UCSD-AML1 (cell line): ENCODE data around the gene DNAJC5G.
A peak's percentile ranks its signal among the peaks of the same experiment; 100 is the strongest.
"Not testable (repeated sequence)": the region's sequence is repeated elsewhere in the genome, so short reads cannot be mapped to it uniquely, and the experiment has no call there.

Experiments used
- DNase-seq: peaks from one replicate; lab custom pipeline; 2025; ENCODE audit not compliant: unreplicated experiment; lab: John Stamatoyannopoulos, UW

The DNAJC5G gene

DNA sequence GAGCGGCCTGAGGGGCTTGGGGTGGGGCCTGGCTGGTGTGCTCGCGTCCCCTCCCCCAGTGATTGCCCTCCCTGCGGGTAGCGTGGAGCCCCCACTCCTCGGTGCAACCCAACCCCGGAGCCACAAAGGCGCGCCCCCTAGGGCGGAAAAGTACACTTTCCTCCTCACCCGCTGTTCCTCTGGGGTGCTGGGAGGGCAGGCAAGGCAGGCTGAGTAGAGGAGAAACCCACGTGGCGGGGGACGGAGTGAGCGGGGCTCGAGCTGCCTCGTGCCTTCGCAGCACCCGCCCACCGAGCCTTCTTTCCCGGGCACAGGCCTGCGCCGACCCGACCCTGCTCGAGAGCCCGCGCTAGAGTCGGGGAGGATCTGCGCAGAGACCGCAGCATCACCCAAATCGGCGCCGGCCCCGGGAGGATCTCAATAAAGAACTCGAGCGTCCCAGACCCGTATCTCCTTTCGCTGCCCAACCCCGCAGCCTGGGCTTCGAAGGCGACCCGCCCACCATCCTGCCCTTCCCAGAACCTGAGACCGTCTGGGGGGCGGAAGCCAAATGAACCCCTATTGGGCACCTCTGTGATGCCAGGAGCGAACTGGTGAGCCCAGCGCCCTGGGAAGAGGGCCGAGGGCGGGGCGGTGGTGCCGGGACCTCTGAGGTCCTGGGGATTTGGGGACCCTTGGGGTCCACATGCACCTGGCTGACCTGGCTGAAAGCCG is 31.5 kb downstream of the DNAJC5G start:
- DNase-seq = no peak

DNA sequence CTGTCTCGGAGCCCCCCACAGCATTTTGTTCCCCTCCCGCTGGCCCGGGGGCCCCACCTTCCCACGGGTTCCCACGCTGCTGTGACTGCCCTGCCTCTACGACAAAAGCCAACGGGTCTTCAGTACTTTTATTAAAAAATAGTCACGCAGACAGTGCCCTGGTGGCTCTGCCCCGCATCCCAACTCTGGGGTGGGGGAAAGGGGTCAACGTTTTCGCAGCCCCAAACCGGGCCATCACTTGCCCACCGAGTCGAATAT is 32.0 kb downstream of the DNAJC5G start:
- DNase-seq = no peak

DNA sequence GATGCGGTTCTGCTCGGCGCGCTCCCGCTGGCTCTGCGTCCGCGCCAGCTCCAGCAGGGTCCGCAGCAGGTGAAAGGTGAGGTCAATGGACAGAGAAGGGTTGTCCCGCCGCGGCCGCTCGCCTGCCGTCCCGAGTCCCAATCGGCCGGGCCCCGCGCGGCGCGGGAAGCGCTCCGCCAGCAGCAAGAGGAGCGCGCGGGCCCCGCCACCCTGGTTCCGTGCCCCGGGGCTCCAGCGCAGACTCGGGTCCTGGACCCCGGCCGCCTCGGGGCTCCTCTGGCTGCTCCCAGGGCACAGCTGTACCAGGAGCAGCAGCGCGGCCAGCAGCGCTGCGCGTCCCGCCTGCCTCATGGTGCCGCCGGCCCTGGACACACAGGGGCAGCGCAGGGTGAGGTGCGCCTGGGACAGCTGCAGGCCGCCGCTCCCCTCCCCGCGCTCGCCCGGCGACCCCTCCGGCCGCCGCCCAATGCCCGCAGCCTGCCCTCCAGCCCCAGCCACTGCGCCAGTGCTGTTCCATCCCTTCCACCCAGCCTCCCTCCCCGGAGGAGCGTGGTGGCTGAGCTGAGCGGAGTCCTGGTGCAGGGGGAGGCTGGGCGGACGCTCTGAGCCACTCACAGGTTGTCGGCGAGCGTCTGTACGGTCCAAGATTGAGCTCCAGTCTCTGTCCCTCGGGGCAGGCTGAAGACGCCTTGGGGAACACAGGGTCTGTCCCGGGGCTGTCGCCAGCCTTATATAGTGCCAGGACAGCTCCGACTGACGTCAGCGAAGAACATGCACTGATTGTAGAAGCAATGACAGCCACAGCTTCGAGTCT is 32.5 kb downstream of the DNAJC5G start:
- no peak for DNase-seq

DNA sequence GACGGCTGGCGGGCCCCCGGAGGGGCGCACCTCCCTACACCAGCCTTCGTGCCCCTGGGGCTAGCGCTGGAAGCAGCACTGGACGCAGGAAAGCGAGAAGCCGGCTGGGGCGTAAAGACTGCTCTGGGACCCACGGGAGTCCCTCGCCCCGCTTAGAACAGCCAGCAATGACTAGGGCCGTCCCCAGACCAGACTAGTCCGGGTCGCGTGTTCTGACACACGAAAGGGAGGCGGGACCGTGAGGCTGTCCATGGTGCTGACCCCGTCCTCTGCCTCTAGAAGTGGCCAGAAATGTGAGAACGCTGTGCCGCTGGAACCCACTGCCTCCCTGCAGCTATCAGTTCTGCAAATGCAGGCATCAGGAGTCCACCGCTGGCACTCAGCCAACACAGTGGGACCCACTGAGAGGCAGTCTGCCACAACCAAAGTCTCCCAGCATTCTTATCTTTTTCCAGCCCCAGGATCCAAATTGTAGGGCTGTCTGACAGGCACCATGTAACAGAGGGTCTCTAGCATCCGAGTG is 33.2 kb downstream of the DNAJC5G start, which contains the start of gene UCN:
Gene UCN, minus strand, starts transcription at position 87 of the 523 bp plus-strand sequence. CDS start 550 bp downstream, outside the sequence.
- no peak for DNase-seq

DNA sequence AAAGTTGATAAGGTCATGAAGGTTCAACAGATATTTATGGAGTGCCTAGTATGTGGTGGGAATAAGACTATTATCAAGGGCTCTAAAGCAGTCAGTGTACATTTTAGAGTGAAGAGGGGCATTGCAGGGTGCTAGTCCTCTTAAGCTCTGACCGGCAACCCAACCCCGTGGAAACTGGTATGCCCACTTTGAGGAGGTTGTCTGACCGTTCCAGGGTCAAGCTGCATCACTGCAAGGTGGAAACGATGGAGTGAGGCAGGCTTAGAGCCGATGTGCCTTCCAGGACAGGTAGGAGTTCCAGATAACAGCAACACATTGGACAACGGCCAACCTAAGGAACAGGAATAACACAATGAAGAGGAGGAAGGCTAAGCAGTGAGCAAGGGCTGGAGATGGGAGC is 34.4 kb downstream of the DNAJC5G start:
- DNase-seq = no peak

DNA sequence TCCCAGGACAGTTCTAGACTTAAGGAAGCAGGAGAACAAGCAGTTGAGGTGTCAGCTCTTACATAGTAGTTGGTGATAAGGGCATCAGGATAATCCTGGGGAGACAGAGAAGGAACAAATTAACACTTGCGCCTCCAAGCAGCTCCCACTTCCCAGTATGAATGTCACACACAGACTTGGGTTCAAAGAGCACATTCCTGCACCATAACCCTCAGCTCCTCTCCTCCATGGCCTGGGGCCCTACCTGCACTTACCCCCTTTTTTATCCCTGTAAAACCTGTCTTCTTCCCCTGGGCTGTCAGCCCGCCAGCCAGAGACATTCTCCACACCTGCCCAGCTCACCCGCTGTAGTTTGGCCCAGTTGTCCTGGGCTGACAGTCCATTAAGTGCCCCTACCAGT is 36.9 kb downstream of the DNAJC5G start:
- DNase-seq = no peak

DNA sequence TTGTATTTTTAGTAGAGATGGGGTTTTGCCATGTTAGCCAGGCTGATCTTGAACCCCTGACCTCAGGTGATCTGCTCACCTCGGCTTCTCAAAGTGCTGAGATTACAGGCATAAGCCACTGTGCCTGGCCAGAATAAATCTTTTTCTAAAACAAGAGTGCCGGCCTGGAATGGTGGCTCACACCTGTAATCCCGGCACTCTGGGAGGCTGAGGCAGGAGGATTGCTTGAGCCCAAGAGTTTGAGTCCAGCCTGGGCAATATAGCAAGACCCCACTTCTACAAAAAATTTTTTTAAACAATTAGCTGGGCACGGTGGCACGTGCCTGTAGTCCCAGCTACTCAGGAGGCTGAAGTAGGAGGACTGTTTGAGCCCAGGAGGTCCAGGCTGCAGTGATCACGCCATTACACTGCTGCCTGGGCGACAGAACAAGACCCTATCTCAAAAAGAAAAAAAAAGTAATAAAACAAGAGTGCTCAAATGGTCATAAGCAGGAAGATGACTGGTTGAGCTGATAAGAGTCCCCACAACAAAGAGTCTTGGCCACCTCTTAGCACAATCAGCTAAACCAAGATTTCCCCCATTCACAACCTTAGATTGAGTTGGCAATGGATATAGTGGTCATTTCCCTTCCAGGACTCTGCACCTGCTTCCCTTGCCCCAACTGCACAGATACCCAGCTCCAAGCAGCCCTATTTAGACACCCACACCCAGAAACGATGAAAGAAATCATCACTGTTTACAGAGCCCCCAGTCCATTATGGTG is 38.8 kb downstream of the DNAJC5G start:
- no peak for DNase-seq

DNA sequence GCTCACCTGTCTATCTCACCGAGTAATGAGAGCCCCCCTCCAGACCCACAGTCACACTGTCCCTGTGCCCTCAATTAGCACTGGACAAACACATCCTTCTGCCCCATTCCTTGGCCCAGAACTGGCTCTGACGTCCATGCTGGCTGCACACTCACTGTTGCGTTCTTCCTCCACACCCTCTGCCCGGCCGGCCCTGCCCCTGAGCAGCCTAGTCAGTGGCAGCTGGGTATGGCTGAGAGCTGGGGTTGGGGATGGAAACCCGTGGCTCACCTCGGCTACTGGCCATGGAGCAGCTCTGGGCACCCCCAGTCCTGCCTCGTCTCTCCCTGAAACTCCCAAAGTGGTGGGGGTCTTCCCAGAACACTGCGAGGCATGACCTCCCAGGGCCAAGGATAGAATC is 39.5 kb downstream of the DNAJC5G start:
- DNase-seq = no peak

DNA sequence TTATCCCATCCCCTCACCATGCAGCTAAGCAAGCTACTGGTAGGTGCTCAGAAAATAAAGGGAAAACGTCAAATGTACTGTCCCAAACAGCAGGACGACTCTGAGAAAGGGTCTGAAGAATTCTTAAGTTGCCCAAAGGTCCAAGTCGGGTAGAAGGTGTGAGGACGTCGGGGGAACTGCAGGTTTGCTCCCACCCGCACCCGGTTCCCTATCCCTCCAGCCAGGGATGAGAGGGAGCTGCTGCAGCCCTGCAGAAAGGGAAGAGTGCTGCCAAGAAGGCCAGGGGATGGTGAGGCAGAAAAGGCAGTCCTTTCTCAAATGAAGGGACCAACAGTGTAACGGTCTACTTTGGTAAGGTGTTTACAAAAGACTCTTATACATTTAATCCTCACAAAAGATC is 39.9 kb downstream of the DNAJC5G start:
- DNase-seq = no peak

DNA sequence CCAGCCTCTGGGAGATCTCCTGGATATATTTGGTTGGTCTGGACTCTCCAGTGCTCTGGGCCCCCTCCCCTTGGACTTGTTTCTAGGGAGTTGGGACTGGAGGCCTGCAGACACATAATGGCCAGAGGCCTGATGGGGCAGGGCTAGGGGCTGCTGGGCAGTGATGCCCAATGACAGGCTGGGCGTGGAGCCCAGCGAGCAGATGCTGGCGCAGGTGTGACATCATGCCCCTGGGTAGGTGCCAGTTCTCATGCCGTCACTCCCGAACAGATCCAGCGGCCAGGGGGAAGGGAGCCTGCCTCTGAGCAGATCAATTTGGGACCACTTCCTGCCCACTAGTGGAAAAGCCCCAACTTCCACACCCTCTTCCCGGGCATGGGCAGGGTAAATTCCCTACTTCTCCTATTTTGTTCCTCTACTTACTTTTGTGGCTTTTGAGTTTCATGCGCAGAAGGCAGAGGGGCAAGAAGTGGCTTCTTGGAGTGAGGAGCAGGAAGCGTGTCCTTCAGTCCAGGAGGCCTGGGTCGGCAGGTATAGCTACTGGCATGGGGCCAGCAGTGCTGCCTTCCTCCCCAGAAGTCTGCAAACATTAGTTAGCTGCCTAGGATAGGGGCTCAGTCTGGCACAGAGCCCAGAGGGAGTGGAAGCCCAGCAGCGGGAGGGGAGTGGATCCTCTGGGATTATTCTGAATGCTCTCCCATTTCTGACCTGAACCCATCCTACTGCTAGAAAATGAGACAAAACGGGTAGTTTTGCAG is 41.6 kb downstream of the DNAJC5G start:
- no peak for DNase-seq

DNA sequence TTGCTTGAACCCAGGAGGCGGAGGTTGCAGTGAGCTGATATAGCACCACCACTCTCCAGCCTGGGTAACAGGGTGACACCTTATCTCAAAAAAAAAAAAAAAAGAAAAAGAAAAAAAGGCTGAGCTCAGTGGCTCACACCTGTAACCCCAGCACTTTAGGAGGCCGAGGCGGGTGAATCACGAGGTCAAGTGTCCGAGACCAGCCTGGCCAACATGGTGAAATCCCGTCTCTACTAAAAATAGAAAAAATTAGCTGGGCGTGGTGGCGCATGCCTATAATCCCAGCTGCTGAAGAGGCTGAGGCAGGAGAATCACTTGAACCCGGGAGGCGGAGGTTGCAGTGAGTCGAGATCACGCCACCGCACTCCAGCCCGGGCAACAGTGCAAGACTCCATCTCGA is 44.6 kb downstream of the DNAJC5G start:
- not testable (repeated sequence) for DNase-seq

DNA sequence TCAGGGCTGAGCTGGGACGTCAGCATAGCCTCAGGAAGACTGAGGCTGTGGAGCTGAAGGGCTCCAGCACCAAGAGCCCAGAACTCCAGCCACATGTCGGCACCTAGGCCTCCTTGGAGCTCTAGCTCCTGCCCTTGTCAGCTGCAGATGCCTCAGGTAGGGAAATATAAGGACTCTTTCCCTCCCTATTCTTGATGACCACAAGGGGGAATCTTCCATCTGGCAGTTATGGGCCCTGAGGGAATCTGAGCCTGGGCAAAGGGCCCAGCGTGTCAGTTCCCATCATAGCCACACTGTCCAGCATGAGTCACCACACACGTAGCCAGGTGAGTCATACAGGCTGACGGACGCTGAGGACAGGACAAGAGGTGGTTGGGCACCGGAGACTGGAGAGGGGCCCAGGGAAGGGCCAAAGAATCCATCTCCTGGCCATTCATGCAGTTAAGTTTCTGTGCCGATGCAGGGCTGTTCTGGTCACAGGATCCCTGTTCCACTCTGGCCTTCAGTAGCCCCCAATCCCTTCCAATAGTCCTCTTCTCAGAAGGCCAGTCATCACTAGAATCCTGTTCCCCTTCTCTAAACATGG is 45.8 kb downstream of the DNAJC5G start:
- no peak for DNase-seq

DNA sequence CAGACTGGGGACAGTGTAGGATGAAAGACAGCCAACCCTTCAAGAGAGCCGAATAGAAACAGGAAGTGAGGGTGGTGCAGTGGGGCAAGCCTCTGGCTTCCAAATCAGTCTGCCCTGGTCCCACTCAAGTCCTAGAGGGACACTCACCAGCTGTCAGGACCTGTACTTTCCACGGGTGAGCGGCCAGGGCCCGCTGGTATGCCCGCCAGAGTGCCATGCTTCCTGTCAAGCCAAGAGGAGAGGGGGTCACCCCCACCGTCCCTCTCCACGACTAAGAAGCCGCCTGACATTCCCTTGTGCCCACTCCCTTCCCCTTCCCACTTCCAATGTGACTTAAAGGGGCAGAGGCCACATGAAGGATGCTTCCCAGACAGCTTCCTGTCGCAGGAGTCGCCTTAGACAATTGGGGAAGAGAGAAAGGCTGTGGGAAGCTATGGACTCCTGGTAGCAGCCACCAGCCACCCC is 47.1 kb downstream of the DNAJC5G start:
- no peak for DNase-seq

DNA sequence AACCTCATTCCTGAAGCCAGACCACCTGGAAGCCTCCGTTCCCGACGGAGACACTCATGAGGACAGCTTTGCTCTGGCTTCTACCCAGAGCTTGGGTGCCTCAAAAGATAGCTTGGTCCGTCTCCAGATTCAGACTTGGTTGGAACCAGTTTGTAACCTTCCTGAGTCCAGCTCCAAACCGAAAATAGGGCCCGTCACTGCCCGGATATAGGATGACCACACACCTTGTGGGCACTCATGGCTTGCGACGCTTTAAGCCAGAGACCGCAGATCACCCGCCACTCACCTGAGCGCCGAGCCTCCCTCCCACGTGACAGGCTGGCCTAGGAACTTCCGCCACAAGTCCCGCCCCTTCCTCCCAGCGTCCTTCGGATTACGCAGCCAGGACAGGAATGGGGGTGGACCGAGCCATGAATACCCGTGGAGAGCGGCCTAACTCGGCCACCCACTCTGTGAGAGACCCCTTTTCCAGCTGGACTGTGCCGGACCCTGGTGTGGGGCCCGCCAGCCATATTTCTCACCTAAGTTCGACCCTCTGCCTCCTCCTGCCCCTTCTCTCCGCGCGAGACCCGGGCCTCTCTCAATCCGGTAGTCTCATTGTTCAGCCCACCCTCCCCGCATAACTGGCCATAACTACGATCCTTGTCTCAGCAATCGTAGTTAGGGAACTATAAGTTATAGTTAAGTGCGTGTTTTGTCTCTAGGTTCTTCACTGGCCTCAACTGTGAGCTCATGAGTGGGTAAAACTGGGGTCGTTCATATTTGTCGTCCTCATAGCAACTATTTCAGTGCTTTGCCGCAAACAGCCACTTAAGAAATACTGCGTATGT is 47.7 kb downstream of the DNAJC5G start, which contains the start of gene MPV17:
Gene MPV17, minus strand, starts transcription at position 332 of the 830 bp plus-strand sequence. CDS start 580 bp downstream, outside the sequence.
- peak; percentile 85 for DNase-seq

DNA sequence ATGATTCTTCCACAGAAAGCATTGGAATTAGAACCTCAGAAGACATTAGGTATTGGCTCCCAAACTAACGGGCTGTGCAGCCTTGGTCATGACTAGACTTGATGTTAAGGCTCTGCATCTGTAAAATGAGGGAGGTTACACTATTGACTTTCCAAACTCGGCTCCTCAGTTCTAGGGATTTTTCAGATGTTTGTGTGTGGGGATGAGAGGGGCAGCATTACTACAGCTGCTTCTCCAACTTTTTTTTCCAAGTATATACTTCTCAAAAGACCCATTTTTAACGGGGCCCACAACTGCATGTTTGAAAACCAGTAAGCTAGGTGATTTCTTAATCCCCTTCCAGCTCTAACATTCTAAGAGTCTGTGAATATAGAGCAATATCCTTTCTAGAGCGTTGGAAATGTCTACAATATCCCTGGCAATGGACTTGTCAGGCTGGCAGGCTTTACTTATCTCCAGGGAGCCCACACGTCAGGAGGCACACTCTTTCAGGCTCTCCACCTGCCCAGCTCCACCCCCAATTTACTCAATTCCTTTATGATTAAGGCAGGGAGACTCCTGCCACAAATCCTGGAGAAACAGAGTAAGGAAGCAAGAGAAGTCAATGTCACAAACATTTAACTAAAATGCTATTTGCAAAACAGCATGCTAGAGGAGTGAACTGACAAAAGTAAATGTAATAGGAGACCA is 48.5 kb downstream of the DNAJC5G start:
- DNase-seq = no peak

DNA sequence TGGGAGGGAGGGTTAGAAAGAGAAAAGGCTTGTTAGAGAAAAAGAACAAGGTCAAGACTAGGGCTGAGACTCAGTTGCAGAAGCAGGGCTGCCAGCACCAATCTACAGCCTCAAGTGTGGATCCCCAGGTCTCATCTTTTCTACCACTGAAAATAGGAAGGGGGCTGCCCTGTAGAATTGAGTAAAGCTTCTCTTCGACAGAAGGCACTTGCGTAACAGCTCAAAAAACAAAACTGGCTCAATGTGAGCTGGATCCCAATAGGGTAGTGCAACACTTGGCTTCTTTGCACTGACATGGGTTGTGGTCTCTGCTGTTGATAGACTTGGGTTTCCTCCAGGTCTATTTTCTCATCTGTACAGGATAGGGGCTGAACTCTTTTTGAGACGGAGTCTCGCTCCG is 49.5 kb downstream of the DNAJC5G start:
- DNase-seq = no peak
